Suprapubic skin (tissue), 3 donors: ENCODE measurements around the gene CASKIN1.

ENCODE experiments used
- POLR2AphosphoS5 ChIP-seq, 3 donors: sonication (generic); formaldehyde crosslinking; IDR thresholded peaks; one replicate each; pipeline ENCODE4 v1.6.1; 2017; ENCODE audit warnings: antibody characterized with exemption in 3 of 3
- TF ChIP-seq, protein P1 (sequence below), 2 donors: fragments of 200-600 bp in 1 of 2; fragments of 450-650 bp in 1 of 2; sonication (generic) in 1 of 2; IDR thresholded peaks; one replicate each; pipeline ENCODE4 v1.5.1; 2016 to 2019; ENCODE audit warnings: antibody characterized with exemption in 2 of 2, mild to moderate bottlenecking in 1 of 2, moderate library complexity in 1 of 2

DNA sequence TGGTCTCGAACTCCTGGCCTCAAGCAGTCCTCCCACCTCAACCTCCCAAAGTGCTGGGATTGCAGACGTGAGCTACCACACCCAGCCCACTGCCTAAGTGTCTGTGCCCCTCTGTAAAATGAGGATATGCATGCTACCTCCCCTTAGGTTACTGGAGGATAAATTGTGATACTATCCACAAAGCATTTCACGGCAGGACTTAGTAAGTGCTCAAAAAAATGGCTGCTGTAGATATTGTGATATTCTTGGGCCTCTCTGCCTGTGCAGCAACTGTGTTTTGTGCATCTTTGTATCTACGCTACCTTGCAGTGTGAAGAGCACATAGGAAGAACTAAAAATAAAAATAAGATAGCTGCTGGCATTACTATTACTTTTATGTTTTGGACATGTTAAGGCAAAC lies 1.9 kb upstream of the CASKIN1 start:
- TF ChIP-seq, protein P1, sequence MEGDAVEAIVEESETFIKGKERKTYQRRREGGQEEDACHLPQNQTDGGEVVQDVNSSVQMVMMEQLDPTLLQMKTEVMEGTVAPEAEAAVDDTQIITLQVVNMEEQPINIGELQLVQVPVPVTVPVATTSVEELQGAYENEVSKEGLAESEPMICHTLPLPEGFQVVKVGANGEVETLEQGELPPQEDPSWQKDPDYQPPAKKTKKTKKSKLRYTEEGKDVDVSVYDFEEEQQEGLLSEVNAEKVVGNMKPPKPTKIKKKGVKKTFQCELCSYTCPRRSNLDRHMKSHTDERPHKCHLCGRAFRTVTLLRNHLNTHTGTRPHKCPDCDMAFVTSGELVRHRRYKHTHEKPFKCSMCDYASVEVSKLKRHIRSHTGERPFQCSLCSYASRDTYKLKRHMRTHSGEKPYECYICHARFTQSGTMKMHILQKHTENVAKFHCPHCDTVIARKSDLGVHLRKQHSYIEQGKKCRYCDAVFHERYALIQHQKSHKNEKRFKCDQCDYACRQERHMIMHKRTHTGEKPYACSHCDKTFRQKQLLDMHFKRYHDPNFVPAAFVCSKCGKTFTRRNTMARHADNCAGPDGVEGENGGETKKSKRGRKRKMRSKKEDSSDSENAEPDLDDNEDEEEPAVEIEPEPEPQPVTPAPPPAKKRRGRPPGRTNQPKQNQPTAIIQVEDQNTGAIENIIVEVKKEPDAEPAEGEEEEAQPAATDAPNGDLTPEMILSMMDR (IDR thresholded peaks at IDR 0.05) = no peak
- TF ChIP-seq POLR2AphosphoS5 (IDR thresholded peaks at IDR 0.05) = no peak
